ENCODE results near the gene LCOR. TPM values are rescaled to one million over a fixed set of nuclear protein-coding genes. Genes with fewer than 3 reads are reported as not detected.

Gene LCOR
- total and polyA plus RNA-seq, 4 donors: 2.4 to 38.9 (median 19.5) TPM

DNA sequence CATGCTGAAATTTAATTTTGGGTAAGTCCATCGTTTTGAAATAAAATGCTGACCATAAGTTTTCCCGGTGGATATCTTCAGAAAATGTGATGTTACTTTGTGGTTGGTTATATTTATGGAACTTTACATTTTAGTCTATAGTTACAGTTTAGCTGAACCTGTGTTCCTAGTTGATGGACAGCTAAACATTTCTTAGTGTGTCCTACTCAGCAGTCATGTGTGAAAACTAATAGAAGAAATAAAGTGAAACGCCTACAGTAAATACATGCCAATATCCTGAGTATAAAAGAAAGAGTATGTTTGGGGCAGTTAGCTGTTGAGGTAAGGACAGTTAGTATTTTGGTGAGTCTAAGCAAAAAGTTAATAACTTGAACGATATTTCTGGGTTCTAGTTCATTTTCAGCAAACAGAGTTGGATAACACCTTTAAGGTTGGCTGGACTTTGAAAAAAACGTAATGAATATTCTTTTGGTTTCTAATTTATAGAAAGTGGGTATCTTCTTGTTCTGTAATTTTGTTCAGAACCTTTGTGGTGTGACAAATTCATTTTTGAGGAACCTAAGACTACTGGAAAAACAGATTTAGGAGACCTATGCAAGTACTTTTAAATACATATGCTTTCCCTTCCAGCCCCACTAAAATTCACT lies 28.7 kb downstream of the LCOR start:
- Histone ChIP-seq H3K27me3 (ENCODE audit: control insufficient read depth in 1 of 2, insufficient read depth in 2 of 2, low read length in 1 of 2) (no peaks in the 10 kb centered on the region), H3K4me3 (ENCODE audit: low read length in 2 of 2) (no peak overlapping the region), H3K27ac (ENCODE audit: low read depth in 1 of 2, low read length in 2 of 2) (no peak overlapping the region), H3K9me3 (ENCODE audit: control insufficient read depth, low read length) (no peaks in the 10 kb centered on the region), H3K36me3 (ENCODE audit: control insufficient read depth in 1 of 2, insufficient read depth in 2 of 2, low read length in 1 of 2) (no peaks in the 10 kb centered on the region), H3K4me1 (ENCODE audit: control insufficient read depth in 1 of 2, insufficient read depth in 2 of 2, low read length in 2 of 2) (peaks cover 3 to 7% of the 10 kb centered on the region in 2 donors)
- 71 to 73% methylated on average over 5 of the region's 5 CpGs for WGBS, 2 donors
- DNase-seq (no peak), ATAC-seq (ENCODE audit: low FRiP score) (no peak)
- intact Hi-C loops (cut with DNase I): no loop called here

DNA sequence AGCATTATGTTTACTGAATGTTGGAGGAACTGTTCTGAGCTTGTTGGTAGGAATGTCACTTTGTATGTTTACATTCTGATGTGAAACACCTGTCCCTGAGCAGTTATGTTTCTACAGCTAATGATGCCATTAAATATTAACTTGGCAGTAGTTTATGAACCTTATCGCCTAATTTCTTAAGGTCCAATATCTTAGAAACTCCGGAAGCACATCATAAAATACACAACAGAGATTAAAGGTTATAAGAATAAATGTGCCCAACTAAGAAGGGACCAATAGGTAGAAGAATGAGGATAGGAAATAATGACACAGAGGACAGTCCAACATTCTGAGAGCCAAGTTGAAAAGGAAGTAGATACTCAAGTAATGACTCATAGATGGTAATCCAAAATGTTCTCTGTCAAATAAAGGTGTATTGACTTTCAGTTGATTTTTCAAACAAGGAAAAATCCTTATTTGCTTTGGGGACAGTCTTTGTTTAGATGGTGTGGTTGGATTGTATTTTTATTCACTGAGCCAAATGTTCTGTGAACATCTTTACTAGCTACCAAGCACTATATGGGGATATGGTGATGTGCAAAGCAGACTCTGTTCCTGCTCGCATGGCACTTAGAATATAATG lies 31.9 kb downstream of the LCOR start:
- DNase-seq: no peak
- WGBS, 2 donors: 55 to 60% methylated on average over 3 of the region's 3 CpGs
- Histone ChIP-seq H3K36me3 (ENCODE audit: control insufficient read depth in 1 of 2, insufficient read depth in 2 of 2, low read length in 1 of 2) (no peaks in the 10 kb centered on the region), H3K4me3 (ENCODE audit: low read length in 2 of 2) (no peak overlapping the region), H3K27ac (ENCODE audit: low read depth in 1 of 2, low read length in 2 of 2) (no peak overlapping the region), H3K4me1 (ENCODE audit: control insufficient read depth in 1 of 2, insufficient read depth in 2 of 2, low read length in 2 of 2) (peaks cover 3 to 7% of the 10 kb centered on the region in 2 donors), H3K9me3 (ENCODE audit: control insufficient read depth, low read length) (no peaks in the 10 kb centered on the region), H3K27me3 (ENCODE audit: control insufficient read depth in 1 of 2, insufficient read depth in 2 of 2, low read length in 1 of 2) (no peaks in the 10 kb centered on the region)
- no peak for ATAC-seq (ENCODE audit: low FRiP score)
- intact Hi-C loops (cut with DNase I): no loop called here

DNA sequence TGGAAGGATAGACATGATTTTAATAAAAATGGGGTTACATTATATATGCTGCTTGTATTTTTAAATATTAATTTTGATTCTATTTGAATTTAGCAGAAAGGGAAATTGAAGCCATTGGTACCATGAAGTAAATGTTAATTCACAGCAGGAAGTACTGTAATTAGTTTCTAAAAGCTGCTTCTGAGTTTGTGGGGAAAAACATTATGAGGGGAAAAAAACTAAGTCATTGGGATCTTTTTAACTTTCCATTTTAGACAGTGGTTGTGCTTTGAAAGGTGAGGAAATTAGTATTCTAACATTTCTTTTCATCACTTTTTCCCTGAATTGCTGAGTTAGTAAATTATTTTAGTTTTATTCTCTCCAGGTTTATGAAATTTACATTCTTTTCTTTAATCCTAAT lies 41.0 kb downstream of the LCOR start:
- Histone ChIP-seq H3K9me3 (ENCODE audit: control insufficient read depth, low read length) (no peaks in the 10 kb centered on the region), H3K27ac (ENCODE audit: low read depth in 1 of 2, low read length in 2 of 2) (no peak overlapping the region), H3K4me3 (ENCODE audit: low read length in 2 of 2) (no peak overlapping the region), H3K4me1 (ENCODE audit: control insufficient read depth in 1 of 2, insufficient read depth in 2 of 2, low read length in 2 of 2) (peaks cover 0 to 2% of the 10 kb centered on the region in 2 donors), H3K27me3 (ENCODE audit: control insufficient read depth in 1 of 2, insufficient read depth in 2 of 2, low read length in 1 of 2) (no peaks in the 10 kb centered on the region), H3K36me3 (ENCODE audit: control insufficient read depth in 1 of 2, insufficient read depth in 2 of 2, low read length in 1 of 2) (no peaks in the 10 kb centered on the region)
- DNase-seq (no peak), ATAC-seq (ENCODE audit: low FRiP score) (no peak)
- intact Hi-C loops (cut with DNase I): no loop called here

DNA sequence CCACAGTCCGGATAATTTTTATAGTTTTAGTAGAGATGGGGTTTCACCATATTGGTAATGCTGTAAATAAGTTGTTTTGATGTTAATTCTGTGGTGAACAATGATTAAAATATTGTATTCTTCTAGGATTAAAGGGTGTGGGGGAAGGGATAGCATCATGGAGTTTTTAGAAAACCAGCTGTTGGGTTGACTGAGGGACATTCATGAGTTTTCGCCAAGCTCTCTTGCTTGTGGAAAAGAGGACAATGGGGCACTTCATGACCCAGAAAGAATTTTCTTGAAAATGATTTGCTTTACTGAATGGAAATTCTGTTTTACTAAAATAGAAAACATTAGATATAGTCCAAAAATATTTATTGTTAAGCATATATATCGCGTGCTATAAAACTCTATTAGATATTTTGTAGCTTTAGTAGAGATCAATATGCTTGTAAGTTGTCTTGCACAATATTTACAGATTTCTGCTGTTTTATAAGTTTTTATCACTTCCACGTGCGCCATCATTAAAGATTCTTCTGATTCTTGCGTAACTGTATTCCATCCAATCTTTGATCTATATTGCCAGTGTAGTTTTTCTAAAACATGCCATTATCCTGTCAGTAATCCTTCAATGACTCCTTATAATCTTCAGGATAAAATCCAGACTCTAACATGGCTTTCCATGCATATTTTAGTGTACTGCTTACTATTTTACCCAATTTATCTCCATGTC lies 41.8 kb downstream of the LCOR start:
- ATAC-seq (ENCODE audit: low FRiP score): no peak
- 97 to 98% methylated on average over 7 of the region's 7 CpGs for WGBS, 2 donors
- H3K4me1 ChIP-seq (ENCODE audit: control insufficient read depth in 1 of 2, insufficient read depth in 2 of 2, low read length in 2 of 2): peaks cover 0 to 2% of the 10 kb centered on the region in 2 donors
- no peaks in the 10 kb centered on the region for H3K9me3 ChIP-seq (ENCODE audit: control insufficient read depth, low read length)
- intact Hi-C loops (cut with DNase I): no loop called here
- no peak for DNase-seq
- H3K4me3 ChIP-seq (ENCODE audit: low read length in 2 of 2): no peak overlapping the region
- no peak overlapping the region for H3K27ac ChIP-seq (ENCODE audit: low read depth in 1 of 2, low read length in 2 of 2)
- H3K27me3 ChIP-seq (ENCODE audit: control insufficient read depth in 1 of 2, insufficient read depth in 2 of 2, low read length in 1 of 2): no peaks in the 10 kb centered on the region
- no peaks in the 10 kb centered on the region for H3K36me3 ChIP-seq (ENCODE audit: control insufficient read depth in 1 of 2, insufficient read depth in 2 of 2, low read length in 1 of 2)

DNA sequence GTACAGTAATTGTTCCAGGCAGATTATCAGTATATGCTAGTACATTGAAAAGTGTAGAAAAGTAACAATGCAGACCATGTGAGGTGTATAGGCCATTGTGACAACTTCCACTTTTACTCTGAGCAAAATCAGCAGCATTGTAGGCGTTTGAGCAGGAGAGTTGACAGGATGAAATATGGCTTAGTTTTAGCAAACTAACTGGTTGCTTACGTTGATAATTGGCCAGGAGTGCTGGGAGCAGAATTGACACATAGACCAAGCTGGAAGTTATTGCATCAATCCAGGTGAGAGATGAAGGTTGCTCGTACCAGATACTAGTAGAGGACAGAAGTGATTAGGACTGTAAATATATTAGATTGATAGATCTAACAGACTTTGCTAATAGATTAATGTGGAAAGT lies 46.0 kb downstream of the LCOR start:
- no peaks in the 10 kb centered on the region for H3K36me3 ChIP-seq (ENCODE audit: control insufficient read depth in 1 of 2, insufficient read depth in 2 of 2, low read length in 1 of 2)
- intact Hi-C loops (cut with DNase I): no loop called here
- no peaks in the 10 kb centered on the region for H3K9me3 ChIP-seq (ENCODE audit: control insufficient read depth, low read length)
- H3K27me3 ChIP-seq (ENCODE audit: control insufficient read depth in 1 of 2, insufficient read depth in 2 of 2, low read length in 1 of 2): no peaks in the 10 kb centered on the region
- ATAC-seq (ENCODE audit: low FRiP score) (no peak), DNase-seq (no peak)
- WGBS, 2 donors: 25 to 30% methylated on average over 3 of the region's 3 CpGs
- no peak overlapping the region for H3K4me3 ChIP-seq (ENCODE audit: low read length in 2 of 2)
- H3K4me1 ChIP-seq (ENCODE audit: control insufficient read depth in 1 of 2, insufficient read depth in 2 of 2, low read length in 2 of 2): peaks cover 2 to 3% of the 10 kb centered on the region in 2 donors
- no peak overlapping the region for H3K27ac ChIP-seq (ENCODE audit: low read depth in 1 of 2, low read length in 2 of 2)

DNA sequence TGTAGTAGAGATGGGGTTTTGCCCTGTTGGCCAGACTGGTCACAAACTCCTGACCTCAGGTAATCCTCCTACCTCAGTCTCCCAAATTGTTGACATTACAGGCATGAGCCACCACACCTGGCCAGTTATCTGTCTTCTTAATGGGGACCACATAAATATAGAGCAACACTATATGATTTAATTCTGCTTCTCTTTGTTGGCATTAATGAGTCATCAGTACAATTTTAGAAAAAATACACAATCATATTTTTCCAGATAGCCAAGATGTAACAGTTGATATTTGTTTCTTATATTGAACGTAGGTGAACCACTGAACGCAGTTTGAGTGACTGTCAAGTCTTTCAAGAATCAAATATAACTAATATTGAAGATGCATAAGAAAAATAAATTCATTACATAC lies 48.5 kb downstream of the LCOR start:
- no peak for DNase-seq
- Histone ChIP-seq H3K4me1 (ENCODE audit: control insufficient read depth in 1 of 2, insufficient read depth in 2 of 2, low read length in 2 of 2) (peaks cover 2 to 6% of the 10 kb centered on the region in 2 donors), H3K4me3 (ENCODE audit: low read length in 2 of 2) (no peak overlapping the region), H3K27me3 (ENCODE audit: control insufficient read depth in 1 of 2, insufficient read depth in 2 of 2, low read length in 1 of 2) (no peaks in the 10 kb centered on the region), H3K36me3 (ENCODE audit: control insufficient read depth in 1 of 2, insufficient read depth in 2 of 2, low read length in 1 of 2) (no peaks in the 10 kb centered on the region), H3K27ac (ENCODE audit: low read depth in 1 of 2, low read length in 2 of 2) (no peak overlapping the region), H3K9me3 (ENCODE audit: control insufficient read depth, low read length) (no peaks in the 10 kb centered on the region)
- WGBS, 2 donors: 89 to 90% methylated on average over 2 of the region's 2 CpGs
- intact Hi-C loops (cut with DNase I): no loop called here
- ATAC-seq (ENCODE audit: low FRiP score): no peak

DNA sequence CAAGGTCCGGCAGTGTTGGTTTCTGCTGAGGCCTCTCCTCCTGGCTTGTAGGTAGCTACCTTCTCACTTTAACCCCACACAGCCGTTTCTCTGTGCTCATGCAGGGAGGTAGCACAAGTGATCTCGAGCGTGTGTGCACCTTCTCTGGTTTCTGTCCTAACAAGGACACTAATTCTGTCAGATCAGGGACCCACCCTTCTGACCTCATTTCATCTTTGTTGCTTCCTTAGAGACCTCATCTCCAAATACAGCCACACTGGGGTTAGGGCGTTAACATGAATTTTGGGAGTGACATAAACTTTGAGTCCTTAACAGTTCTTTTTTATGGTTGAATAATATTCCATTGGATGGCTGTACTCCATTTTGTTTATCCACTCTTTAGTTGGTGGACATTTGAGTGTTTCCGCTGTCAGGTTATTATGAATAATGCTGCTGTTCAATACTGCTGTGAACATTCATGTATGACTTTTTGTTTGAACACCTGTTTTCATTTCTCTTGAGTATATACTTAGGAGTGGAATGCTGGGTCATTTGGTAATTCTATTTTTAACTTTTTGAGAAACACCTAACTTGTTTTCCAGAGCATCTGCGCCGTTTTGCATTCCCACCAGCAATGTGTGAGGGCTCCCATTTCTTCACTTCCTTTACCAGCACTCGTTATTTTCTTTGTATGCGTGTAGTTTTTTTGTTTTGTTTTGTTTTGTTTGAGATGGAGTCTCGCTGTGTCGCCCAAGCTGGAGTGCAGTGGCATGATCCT lies 57.5 kb downstream of the LCOR start:
- H3K27ac ChIP-seq (ENCODE audit: low read depth in 1 of 2, low read length in 2 of 2): no peak overlapping the region
- no peak for ATAC-seq (ENCODE audit: low FRiP score)

DNA sequence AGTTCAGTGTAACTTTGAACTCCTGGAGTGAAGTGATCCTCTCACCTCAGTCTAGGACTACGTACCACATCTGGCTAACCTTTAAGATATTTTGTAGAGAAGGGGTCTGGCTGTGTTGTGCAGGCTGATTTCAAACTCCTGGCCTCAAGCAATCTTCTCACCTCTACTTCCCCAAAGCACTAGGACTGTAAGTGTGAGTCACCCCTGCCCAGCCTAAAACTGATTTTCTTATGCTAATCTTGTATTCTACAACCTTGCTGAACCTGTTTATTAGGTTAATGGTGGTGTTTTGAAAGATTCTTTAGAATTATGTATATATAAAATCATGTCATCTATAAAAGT lies 58.0 kb downstream of the LCOR start:
- Histone ChIP-seq H3K36me3 (ENCODE audit: control insufficient read depth in 1 of 2, insufficient read depth in 2 of 2, low read length in 1 of 2) (no peaks in the 10 kb centered on the region), H3K9me3 (ENCODE audit: control insufficient read depth, low read length) (no peaks in the 10 kb centered on the region), H3K27me3 (ENCODE audit: control insufficient read depth in 1 of 2, insufficient read depth in 2 of 2, low read length in 1 of 2) (no peaks in the 10 kb centered on the region), H3K27ac (ENCODE audit: low read depth in 1 of 2, low read length in 2 of 2) (no peak overlapping the region), H3K4me3 (ENCODE audit: low read length in 2 of 2) (no peak overlapping the region), H3K4me1 (ENCODE audit: control insufficient read depth in 1 of 2, insufficient read depth in 2 of 2, low read length in 2 of 2) (no peaks in the 10 kb centered on the region)
- intact Hi-C loops (cut with DNase I): no loop called here
- ATAC-seq (ENCODE audit: low FRiP score): no peak
- 94 to 95% methylated on average over 1 of the region's 1 CpG for WGBS, 2 donors
- DNase-seq: no peak

More for the DNA sequence above, 57.5 kb downstream of the LCOR start:
- H3K4me1 ChIP-seq (ENCODE audit: control insufficient read depth in 1 of 2, insufficient read depth in 2 of 2, low read length in 2 of 2): peaks cover 0 to 3% of the 10 kb centered on the region in 2 donors
- no peaks in the 10 kb centered on the region for H3K36me3 ChIP-seq (ENCODE audit: control insufficient read depth in 1 of 2, insufficient read depth in 2 of 2, low read length in 1 of 2)
- 89 to 98% methylated on average over 12 of the region's 12 CpGs for WGBS, 2 donors
- H3K9me3 ChIP-seq (ENCODE audit: control insufficient read depth, low read length): no peaks in the 10 kb centered on the region
- intact Hi-C loops (cut with DNase I): no loop called here
- no peaks in the 10 kb centered on the region for H3K27me3 ChIP-seq (ENCODE audit: control insufficient read depth in 1 of 2, insufficient read depth in 2 of 2, low read length in 1 of 2)
- DNase-seq: no peak
- H3K4me3 ChIP-seq (ENCODE audit: low read length in 2 of 2): no peak overlapping the region
